ENCODE measurements around the gene MAPK9. TPM values are rescaled to one million over a fixed set of nuclear protein-coding genes. Genes with fewer than 3 reads are reported as not detected.

The MAPK9 gene
- total and polyA plus RNA-seq, 9 of the 15 experiments (the other 6 are each of a cell fraction or from before 2014, with no cell fraction given) = 4.8 to 58.0 (median 29.9) TPM

DNA sequence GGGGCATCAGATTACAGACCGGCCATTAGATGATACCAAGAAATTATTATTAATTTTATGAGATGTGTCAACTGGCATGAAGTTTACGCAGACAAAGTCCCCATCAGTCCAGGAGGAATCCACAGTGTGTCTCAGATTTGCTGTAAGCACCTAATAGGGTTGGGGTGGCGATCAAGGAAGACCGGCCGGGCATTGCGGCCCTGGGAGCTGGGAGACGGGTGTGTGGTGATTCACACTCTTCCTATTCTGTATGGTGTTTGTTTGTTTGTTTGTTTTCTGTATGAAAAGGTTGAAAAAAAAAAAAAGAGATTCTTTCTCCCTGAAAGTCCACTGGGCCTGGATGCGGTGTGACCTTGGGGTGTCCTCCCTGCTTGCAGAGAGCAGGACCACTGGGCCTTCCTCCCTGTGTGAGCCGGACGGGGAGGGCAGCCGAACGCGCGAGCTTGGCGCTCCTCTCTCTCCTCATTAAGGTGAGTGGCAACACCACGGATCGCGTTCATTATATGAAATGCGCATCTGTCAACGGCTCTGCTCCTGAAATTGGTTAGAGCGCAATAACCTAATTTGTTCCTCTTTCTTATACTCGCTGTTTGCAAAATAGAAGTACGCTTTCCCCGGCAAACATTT is 98.0 kb downstream of the MAPK9 start (continued):
- TF ChIP-seq, protein P1, sequence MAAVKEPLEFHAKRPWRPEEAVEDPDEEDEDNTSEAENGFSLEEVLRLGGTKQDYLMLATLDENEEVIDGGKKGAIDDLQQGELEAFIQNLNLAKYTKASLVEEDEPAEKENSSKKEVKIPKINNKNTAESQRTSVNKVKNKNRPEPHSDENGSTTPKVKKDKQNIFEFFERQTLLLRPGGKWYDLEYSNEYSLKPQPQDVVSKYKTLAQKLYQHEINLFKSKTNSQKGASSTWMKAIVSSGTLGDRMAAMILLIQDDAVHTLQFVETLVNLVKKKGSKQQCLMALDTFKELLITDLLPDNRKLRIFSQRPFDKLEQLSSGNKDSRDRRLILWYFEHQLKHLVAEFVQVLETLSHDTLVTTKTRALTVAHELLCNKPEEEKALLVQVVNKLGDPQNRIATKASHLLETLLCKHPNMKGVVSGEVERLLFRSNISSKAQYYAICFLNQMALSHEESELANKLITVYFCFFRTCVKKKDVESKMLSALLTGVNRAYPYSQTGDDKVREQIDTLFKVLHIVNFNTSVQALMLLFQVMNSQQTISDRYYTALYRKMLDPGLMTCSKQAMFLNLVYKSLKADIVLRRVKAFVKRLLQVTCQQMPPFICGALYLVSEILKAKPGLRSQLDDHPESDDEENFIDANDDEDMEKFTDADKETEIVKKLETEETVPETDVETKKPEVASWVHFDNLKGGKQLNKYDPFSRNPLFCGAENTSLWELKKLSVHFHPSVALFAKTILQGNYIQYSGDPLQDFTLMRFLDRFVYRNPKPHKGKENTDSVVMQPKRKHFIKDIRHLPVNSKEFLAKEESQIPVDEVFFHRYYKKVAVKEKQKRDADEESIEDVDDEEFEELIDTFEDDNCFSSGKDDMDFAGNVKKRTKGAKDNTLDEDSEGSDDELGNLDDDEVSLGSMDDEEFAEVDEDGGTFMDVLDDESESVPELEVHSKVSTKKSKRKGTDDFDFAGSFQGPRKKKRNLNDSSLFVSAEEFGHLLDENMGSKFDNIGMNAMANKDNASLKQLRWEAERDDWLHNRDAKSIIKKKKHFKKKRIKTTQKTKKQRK (IDR thresholded peaks at IDR 0.05; ENCODE audit: borderline replicate concordance, low read depth, low read length) = no peak
- TF ChIP-seq ZFP1 (CRISPR knock-in tag; IDR thresholded peaks at IDR 0.05) (no peak), CHD4 (IDR thresholded peaks at IDR 0.05; ENCODE audit: insufficient read depth, insufficient replicate concordance, low read depth, low read length, poor library complexity, severe bottlenecking) (no peak), KLF6 (CRISPR knock-in tag; IDR thresholded peaks at IDR 0.05; ENCODE audit: borderline replicate concordance) (no peak), ZNF780A (CRISPR knock-in tag; IDR thresholded peaks at IDR 0.05) (no peak), ZBTB1 (CRISPR knock-in tag; IDR thresholded peaks at IDR 0.05; ENCODE audit: borderline replicate concordance, low read depth) (no peak), ZNF143 (CRISPR knock-in tag; IDR thresholded peaks at IDR 0.05) (no peak)
- TF ChIP-seq, protein P2, sequence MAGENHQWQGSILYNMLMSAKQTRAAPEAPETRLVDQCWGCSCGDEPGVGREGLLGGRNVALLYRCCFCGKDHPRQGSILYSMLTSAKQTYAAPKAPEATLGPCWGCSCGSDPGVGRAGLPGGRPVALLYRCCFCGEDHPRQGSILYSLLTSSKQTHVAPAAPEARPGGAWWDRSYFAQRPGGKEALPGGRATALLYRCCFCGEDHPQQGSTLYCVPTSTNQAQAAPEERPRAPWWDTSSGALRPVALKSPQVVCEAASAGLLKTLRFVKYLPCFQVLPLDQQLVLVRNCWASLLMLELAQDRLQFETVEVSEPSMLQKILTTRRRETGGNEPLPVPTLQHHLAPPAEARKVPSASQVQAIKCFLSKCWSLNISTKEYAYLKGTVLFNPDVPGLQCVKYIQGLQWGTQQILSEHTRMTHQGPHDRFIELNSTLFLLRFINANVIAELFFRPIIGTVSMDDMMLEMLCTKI (IDR thresholded peaks at IDR 0.05; ENCODE audit: partially characterized antibody) = no peak
- TF ChIP-seq, protein P3, sequence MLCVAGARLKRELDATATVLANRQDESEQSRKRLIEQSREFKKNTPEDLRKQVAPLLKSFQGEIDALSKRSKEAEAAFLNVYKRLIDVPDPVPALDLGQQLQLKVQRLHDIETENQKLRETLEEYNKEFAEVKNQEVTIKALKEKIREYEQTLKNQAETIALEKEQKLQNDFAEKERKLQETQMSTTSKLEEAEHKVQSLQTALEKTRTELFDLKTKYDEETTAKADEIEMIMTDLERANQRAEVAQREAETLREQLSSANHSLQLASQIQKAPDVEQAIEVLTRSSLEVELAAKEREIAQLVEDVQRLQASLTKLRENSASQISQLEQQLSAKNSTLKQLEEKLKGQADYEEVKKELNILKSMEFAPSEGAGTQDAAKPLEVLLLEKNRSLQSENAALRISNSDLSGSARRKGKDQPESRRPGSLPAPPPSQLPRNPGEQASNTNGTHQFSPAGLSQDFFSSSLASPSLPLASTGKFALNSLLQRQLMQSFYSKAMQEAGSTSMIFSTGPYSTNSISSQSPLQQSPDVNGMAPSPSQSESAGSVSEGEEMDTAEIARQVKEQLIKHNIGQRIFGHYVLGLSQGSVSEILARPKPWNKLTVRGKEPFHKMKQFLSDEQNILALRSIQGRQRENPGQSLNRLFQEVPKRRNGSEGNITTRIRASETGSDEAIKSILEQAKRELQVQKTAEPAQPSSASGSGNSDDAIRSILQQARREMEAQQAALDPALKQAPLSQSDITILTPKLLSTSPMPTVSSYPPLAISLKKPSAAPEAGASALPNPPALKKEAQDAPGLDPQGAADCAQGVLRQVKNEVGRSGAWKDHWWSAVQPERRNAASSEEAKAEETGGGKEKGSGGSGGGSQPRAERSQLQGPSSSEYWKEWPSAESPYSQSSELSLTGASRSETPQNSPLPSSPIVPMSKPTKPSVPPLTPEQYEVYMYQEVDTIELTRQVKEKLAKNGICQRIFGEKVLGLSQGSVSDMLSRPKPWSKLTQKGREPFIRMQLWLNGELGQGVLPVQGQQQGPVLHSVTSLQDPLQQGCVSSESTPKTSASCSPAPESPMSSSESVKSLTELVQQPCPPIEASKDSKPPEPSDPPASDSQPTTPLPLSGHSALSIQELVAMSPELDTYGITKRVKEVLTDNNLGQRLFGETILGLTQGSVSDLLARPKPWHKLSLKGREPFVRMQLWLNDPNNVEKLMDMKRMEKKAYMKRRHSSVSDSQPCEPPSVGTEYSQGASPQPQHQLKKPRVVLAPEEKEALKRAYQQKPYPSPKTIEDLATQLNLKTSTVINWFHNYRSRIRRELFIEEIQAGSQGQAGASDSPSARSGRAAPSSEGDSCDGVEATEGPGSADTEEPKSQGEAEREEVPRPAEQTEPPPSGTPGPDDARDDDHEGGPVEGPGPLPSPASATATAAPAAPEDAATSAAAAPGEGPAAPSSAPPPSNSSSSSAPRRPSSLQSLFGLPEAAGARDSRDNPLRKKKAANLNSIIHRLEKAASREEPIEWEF (CRISPR knock-in tag; IDR thresholded peaks at IDR 0.05) = no peak

Measured in K562 (cell line).